Cardiac fibroblast (primary cell): ENCODE measurements around the gene TMC3.

Experiments
- DNase-seq, 2 donors: peaks; one replicate each; pipeline versions ENCODE4 v3.0.0 to v3.0.0-alpha.2; 2010; ENCODE audit warnings: low read depth in 2 of 2
- H3K4me3 ChIP-seq, 2 donors: replicated peaks in 1 of 2; 1 replicate in 1 of 2; 2 replicates in 1 of 2; pipeline ENCODE4 v1.5.1; 2011; ENCODE audit warnings: low read depth in 2 of 2, low read length in 2 of 2, mild to moderate bottlenecking in 2 of 2, moderate library complexity in 1 of 2
- CTCF ChIP-seq: IDR thresholded peaks from one replicate; pipeline ENCODE4 v1.5.1; 2011; ENCODE audit warnings: low read depth, mild to moderate bottlenecking, low read length, inconsistent platforms

TMC3 gene

GRCh38 chr15:81378443-81378842 lies 4.4 kb upstream of the TMC3 start:
- TF ChIP-seq CTCF: no peak
- DNase-seq: no peak
- no peak overlapping the region for H3K4me3 ChIP-seq

GRCh38 chr15:81377871-81378270 lies 3.9 kb upstream of the TMC3 start:
- no peak for TF ChIP-seq CTCF
- H3K4me3 ChIP-seq: no peak overlapping the region

DNA sequence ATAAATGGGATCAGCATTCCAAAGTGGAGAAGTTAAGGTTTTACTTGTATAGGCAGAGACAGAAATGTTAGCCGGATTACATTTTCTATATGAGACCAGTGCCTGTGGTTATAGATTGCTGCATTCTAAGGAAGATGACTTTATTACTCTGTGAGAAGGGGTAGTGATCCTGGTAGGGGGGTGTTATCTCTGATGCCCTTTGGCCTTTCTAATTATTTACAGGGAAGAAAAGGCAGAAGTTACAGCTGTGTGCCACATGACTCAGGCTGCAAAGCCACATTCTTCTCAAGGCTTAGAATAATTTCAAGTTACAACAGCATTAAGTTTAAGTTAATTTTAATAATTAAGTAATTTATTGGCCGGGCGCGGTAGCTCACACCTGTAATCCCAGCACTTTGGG lies 2.2 kb upstream of the TMC3 start:
- DNase-seq: no peak
- TF ChIP-seq CTCF: no peak
- no peak overlapping the region for H3K4me3 ChIP-seq

More at GRCh38 chr15:81377871-81378270, 3.9 kb upstream of the TMC3 start:
- no peak for DNase-seq

DNA sequence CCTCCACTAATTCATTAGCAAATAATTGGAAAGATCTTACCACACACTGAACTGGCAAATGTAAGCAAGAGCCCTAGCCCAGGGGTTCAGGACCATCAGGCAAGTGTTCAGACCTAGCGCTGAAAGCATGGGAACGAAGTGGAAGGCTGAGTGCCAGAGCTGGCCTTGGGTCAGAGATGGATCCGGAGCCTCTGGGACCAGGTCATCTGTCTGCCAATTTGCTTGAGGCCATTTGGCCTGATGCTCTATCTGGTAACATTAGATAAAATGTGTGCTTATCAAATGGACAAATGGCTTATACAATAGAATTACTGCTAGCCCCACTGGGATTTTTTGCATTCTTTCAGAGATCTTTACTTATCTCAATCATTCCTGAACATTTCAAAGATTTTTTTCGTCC lies 1.4 kb upstream of the TMC3 start:
- TF ChIP-seq CTCF: no peak
- H3K4me3 ChIP-seq: no peak overlapping the region
- no peak for DNase-seq

DNA sequence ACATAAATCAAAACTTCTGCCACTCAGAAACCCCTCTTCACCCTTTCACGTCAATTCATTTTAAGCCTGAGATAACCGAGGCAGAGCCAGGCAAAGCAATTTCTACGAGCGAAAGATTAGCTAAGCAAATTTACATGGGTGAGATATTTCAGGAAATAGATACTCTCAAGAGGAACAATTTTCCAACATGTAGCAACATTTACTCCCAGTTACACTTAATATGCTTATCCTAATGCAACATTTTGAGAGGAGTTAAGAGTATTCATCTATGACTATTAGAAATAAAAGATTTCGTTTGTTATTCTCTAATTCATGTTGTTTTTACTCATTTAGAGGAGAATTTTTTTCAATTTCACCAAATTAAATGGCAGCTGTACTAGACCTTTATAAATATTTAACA lies 837 bp downstream of the TMC3 start:
- no peak overlapping the region for H3K4me3 ChIP-seq
- no peak for DNase-seq
- TF ChIP-seq CTCF: no peak

- DNase-seq: no peak
- no peak overlapping the region for H3K4me3 ChIP-seq
- TF ChIP-seq CTCF: no peak
These were observed 1.4 kb downstream of the TMC3 start for GRCh38 chr15:81372575-81372974.

DNA sequence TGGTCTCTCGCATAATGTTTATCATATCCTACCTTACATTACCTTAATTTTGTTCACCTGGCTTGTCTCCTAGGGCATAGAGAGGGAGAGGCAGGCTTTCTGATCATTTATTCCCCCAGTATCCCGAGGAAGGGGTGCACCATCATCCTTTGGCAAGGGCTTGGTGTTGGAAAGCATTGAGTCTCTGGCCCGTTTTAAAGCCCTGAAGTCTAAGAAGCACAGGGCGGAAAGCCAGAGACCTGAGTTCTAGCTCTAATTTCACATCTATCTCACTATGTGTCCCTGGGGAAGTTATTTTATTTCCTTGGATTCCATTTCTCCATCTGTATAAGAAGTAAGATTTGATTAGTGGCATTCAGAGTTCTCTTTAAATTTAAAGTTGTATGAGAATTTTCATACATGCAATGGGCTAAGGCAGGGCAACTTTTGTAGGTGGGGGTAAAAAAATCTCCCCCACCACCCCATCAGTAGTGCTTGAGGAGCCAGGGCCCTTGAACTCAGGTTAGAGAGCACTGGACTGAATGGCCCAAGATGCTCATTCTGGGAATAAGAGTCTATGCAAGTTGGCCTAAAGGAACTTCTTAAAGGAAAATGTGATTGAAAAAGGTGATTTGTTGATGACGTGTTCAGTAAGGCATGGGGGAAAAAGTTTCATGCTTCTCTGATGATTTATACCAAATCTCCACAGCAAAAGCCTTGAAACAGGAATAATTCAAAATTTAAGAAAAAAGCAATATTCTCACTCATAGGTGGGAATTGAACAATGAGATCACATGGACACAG lies 10.1 kb downstream of the TMC3 start:
- no peak for DNase-seq
- TF ChIP-seq CTCF: no peak
- H3K4me3 ChIP-seq: no peak overlapping the region
